Cardiac muscle cell (in vitro differentiated cells and primary cell): Measurements from ENCODE around the gene RNF150. TPM values are rescaled to one million over a fixed set of nuclear protein-coding genes. Genes with fewer than 3 reads are reported as not detected.

Experiments
- DNase-seq, 2 donors: peaks; one replicate each; pipeline versions ENCODE4 v3.0.0 to v3.0.0-alpha.2; 2010 to 2017; ENCODE audit warnings: low read depth in 1 of 2, low spot score in 1 of 2
- H3K27ac ChIP-seq: fragments of 200-600 bp; sonication (generic); 2 replicates; pipeline ENCODE4 v1.5.1; 2016
- H3K27me3 ChIP-seq: fragments of 200-600 bp; sonication (generic); 2 replicates; pipeline ENCODE4 v1.6.0; 2016; ENCODE audit warnings: control low read depth
- H3K36me3 ChIP-seq: fragments of 200-600 bp; sonication (generic); 2 replicates; pipeline ENCODE4 v1.5.1; 2016; ENCODE audit warnings: control low read depth
- H3K4me1 ChIP-seq: fragments of 200-600 bp; sonication (generic); 2 replicates; pipeline ENCODE4 v1.8.1; 2017; ENCODE audit warnings: low read depth, mild to moderate bottlenecking, mixed run types
- H3K4me3 ChIP-seq: fragments of 200-600 bp; sonication (generic); 2 replicates; pipeline ENCODE4 v1.5.1; 2016; ENCODE audit warnings: mild to moderate bottlenecking
- H3K9me3 ChIP-seq: fragments of 200-600 bp; sonication (generic); 2 replicates; pipeline ENCODE4 v1.5.1; 2017; ENCODE audit warnings: low read depth, mild to moderate bottlenecking, control low read depth
- CTCF ChIP-seq: IDR thresholded peaks from 2 replicates; pipeline ENCODE4 v1.5.1; 2012; ENCODE audit warnings: low read depth, mild to moderate bottlenecking, low read length
- polyA plus RNA-seq: library from polyadenylated mRNA; unstranded; fragments of >200 nt; fragmentation: Nextera tagmentation; extraction: Ambion mirVana; gene quantifications from 2 replicates; pipeline ENCODE4 v1.2.1, GENCODE V29; 2016
- total RNA-seq: library from RNA; depleted of rRNA; stranded (reverse); fragments of >200 nt; gene quantifications from 2 replicates; pipeline ENCODE4 v1.2.3, GENCODE V29; 2016

RNF150 gene
- total and polyA plus RNA-seq, 2 experiments from 2014 or later, result 20.1 to 57.4 TPM

- H3K36me3 ChIP-seq, result peaks cover 4% of the 10 kb centered on the region
- no peak overlapping the region for H3K4me3 ChIP-seq
- H3K27me3 ChIP-seq, result no peaks in the 10 kb centered on the region
- no peaks in the 10 kb centered on the region for H3K9me3 ChIP-seq
- DNase-seq, result peak in 1 of 2 donors; percentile 59
- no peak for TF ChIP-seq CTCF
- H3K27ac ChIP-seq, result no peak overlapping the region
- peaks cover 30% of the 10 kb centered on the region for H3K4me1 ChIP-seq
These were observed 189.6 kb downstream of the RNF150 start for GRCh38 chr4:140943486-140944198.

- Histone ChIP-seq H3K4me1 (peaks cover 33% of the 10 kb centered on the region), H3K27ac (no peak overlapping the region), H3K4me3 (no peak overlapping the region), H3K9me3 (no peaks in the 10 kb centered on the region), H3K36me3 (peaks cover under 1% of the 10 kb centered on the region), H3K27me3 (no peaks in the 10 kb centered on the region)
- DNase-seq, result no peak
- TF ChIP-seq CTCF, result no peak
These were observed 192.7 kb downstream of the RNF150 start for GRCh38 chr4:140940589-140940988.

GRCh38 chr4:140937866-140938265 is 195.4 kb downstream of the RNF150 start:
- H3K4me1 ChIP-seq, result peaks cover 47% of the 10 kb centered on the region
- H3K27ac ChIP-seq, result no peak overlapping the region
- TF ChIP-seq CTCF, result no peak
- no peaks in the 10 kb centered on the region for H3K27me3 ChIP-seq
- DNase-seq, result peak in 1 of 2 donors; percentile 21
- no peaks in the 10 kb centered on the region for H3K36me3 ChIP-seq
- no peak overlapping the region for H3K4me3 ChIP-seq
- no peaks in the 10 kb centered on the region for H3K9me3 ChIP-seq

GRCh38 chr4:140935254-140935653 is 198.0 kb downstream of the RNF150 start:
- TF ChIP-seq CTCF, result no peak
- DNase-seq, result peak in 1 of 2 donors; percentile 49
- no peaks in the 10 kb centered on the region for H3K36me3 ChIP-seq
- H3K9me3 ChIP-seq, result no peaks in the 10 kb centered on the region
- H3K27ac ChIP-seq, result no peak overlapping the region
- H3K4me3 ChIP-seq, result no peak overlapping the region
- no peaks in the 10 kb centered on the region for H3K27me3 ChIP-seq
- H3K4me1 ChIP-seq, result peaks cover 32% of the 10 kb centered on the region

GRCh38 chr4:140932501-140933045 is 200.7 kb downstream of the RNF150 start:
- no peak overlapping the region for H3K4me3 ChIP-seq
- no peak overlapping the region for H3K27ac ChIP-seq
- no peaks in the 10 kb centered on the region for H3K27me3 ChIP-seq
- DNase-seq, result no peak
- peaks cover 18% of the 10 kb centered on the region for H3K4me1 ChIP-seq
- H3K36me3 ChIP-seq, result no peaks in the 10 kb centered on the region
- H3K9me3 ChIP-seq, result no peaks in the 10 kb centered on the region
- TF ChIP-seq CTCF, result no peak
